Neural cell (in vitro differentiated cells): ENCODE results near the gene FAM25G. TPM values are rescaled to one million over a fixed set of nuclear protein-coding genes. Genes with fewer than 3 reads are reported as not detected.

Experiments
- H2AFZ ChIP-seq: fragments of 200-600, 300-800 bp; sonication (generic), shearing (Covaris generic); 2 replicates; pipeline ENCODE4 v1.6.0; 2014; ENCODE audit warnings: low read depth, mild to moderate bottlenecking, antibody characterized with exemption, low read length, moderate library complexity
- H3F3A ChIP-seq: fragments of 200-600 bp; shearing (Covaris generic); 2 replicates; pipeline ENCODE4 v1.6.1; 2016; ENCODE audit warnings: mild to moderate bottlenecking, moderate library complexity, mixed read lengths, antibody characterized with exemption, low read length; ENCODE audit not compliant: insufficient read depth, poor library complexity, severe bottlenecking
- H3K27ac ChIP-seq: fragments of 200-600, 300-800 bp; sonication (generic), shearing (Covaris generic); 2 replicates; pipeline ENCODE4 v1.5.1; 2014; ENCODE audit warnings: mild to moderate bottlenecking, low read length, moderate library complexity
- H3K27me3 ChIP-seq: fragments of 300-800, 200-600 bp; sonication (generic), shearing (Covaris generic); 2 replicates; pipeline ENCODE4 v1.6.0; 2014; ENCODE audit warnings: mild to moderate bottlenecking, low read depth, low read length, moderate library complexity; ENCODE audit not compliant: insufficient read depth
- H3K36me3 ChIP-seq: fragments of 300-800, 200-600 bp; sonication (generic), shearing (Covaris generic); 2 replicates; pipeline ENCODE4 v1.5.1; 2014; ENCODE audit warnings: mild to moderate bottlenecking, antibody characterized with exemption, low read length, moderate library complexity; ENCODE audit not compliant: insufficient read depth
- H3K4me2 ChIP-seq: fragments of 300-800, 200-600 bp; sonication (generic), shearing (Covaris generic); 2 replicates; pipeline ENCODE4 v1.6.0; 2014; ENCODE audit warnings: mild to moderate bottlenecking, low read length
- H3K4me3 ChIP-seq: fragments of 300-800, 200-600 bp; sonication (generic), shearing (Covaris generic); 2 replicates; pipeline ENCODE4 v1.5.1; 2014; ENCODE audit warnings: mild to moderate bottlenecking, low read length, moderate library complexity
- H3K79me2 ChIP-seq: fragments of 200-600 bp; shearing (Covaris generic); replicated peaks from 2 replicates; pipeline ENCODE4 v1.6.0; 2014; ENCODE audit warnings: mild to moderate bottlenecking, low read length, moderate library complexity; ENCODE audit not compliant: insufficient read depth
- H3K9ac ChIP-seq: fragments of 300-800, 200-600 bp; sonication (generic), shearing (Covaris generic); 2 replicates; pipeline ENCODE4 v1.6.1; 2016; ENCODE audit warnings: mild to moderate bottlenecking, low read length, mixed read lengths
- H3K9me2 ChIP-seq: fragments of 200-600 bp; shearing (Covaris generic); 2 replicates; pipeline ENCODE4 v1.6.1; 2016; ENCODE audit warnings: mild to moderate bottlenecking, low read length, mixed read lengths; ENCODE audit not compliant: insufficient read depth
- H3K9me3 ChIP-seq: fragments of 200-600, 300-800 bp; sonication (generic), shearing (Covaris generic); 2 replicates; pipeline ENCODE4 v1.6.1; 2016; ENCODE audit warnings: mild to moderate bottlenecking, mixed run types, low read length, moderate library complexity, mixed read lengths
- H4K20me1 ChIP-seq: fragments of 200-600 bp; shearing (Covaris generic); 2 replicates; pipeline ENCODE4 v1.6.1; 2016; ENCODE audit warnings: mild to moderate bottlenecking, mixed run types; ENCODE audit not compliant: insufficient read depth
- EP300 ChIP-seq: fragments of 450-650 bp; conservative IDR thresholded peaks from 2 replicates; pipeline ENCODE4 v1.6.1; 2014; ENCODE audit warnings: antibody characterized with exemption, mild to moderate bottlenecking, moderate library complexity; ENCODE audit not compliant: poor library complexity, severe bottlenecking
- EZH2 ChIP-seq: fragments of 200-600, 300-800 bp; shearing (Covaris generic), sonication (generic); IDR thresholded peaks from 2 replicates; pipeline ENCODE4 v1.6.1; 2014; ENCODE audit warnings: antibody characterized with exemption, low read length, borderline replicate concordance, mild to moderate bottlenecking; ENCODE audit not compliant: insufficient read depth, poor library complexity, severe bottlenecking
- MXI1 ChIP-seq: fragments of 450-650 bp; conservative IDR thresholded peaks from 2 replicates; pipeline ENCODE4 v1.6.1; 2014; ENCODE audit warnings: antibody characterized with exemption, mild to moderate bottlenecking; ENCODE audit not compliant: poor library complexity, severe bottlenecking
- POLR2AphosphoS5 ChIP-seq: IDR thresholded peaks from 2 replicates; pipeline ENCODE4 v1.6.1; 2012
- RAD21 ChIP-seq: fragments of 450-650 bp; conservative IDR thresholded peaks from 2 replicates; pipeline ENCODE4 v1.6.1; 2014; ENCODE audit warnings: antibody characterized with exemption, mild to moderate bottlenecking, moderate library complexity
- SMC3 ChIP-seq: fragments of 450-650 bp; conservative IDR thresholded peaks from 2 replicates; pipeline ENCODE4 v1.6.1; 2014; ENCODE audit warnings: antibody characterized with exemption, mild to moderate bottlenecking, moderate library complexity; ENCODE audit not compliant: poor library complexity
- TAF1 ChIP-seq: IDR thresholded peaks from 2 replicates; pipeline ENCODE4 v1.6.1; 2012; ENCODE audit warnings: low read depth
- polyA plus RNA-seq: library from polyadenylated mRNA; depleted of rRNA; stranded (reverse); fragments of >200 nt; gene quantifications from 2 replicates; pipeline ENCODE4 v1.2.3, GENCODE V29; 2014
- small RNA-seq, 3 experiments: library from RNA; depleted of rRNA; stranded (forward); fragments of <200 nt; gene quantifications; one replicate each; pipeline ENCODE3, GENCODE V24; 2012
- TF ChIP-seq, protein P1 (sequence below): fragments of 450-650 bp; IDR thresholded peaks from 2 replicates; pipeline ENCODE4 v1.5.1; 2014; ENCODE audit warnings: antibody characterized with exemption, mild to moderate bottlenecking, moderate library complexity; ENCODE audit not compliant: poor library complexity, severe bottlenecking
- TF ChIP-seq, protein P2 (sequence below): IDR thresholded peaks from 2 replicates; pipeline ENCODE4 v1.6.1; 2012; ENCODE audit warnings: borderline replicate concordance

Gene FAM25G
- polyA plus RNA-seq, 1 donor from 2014 or later, result not detected

DNA sequence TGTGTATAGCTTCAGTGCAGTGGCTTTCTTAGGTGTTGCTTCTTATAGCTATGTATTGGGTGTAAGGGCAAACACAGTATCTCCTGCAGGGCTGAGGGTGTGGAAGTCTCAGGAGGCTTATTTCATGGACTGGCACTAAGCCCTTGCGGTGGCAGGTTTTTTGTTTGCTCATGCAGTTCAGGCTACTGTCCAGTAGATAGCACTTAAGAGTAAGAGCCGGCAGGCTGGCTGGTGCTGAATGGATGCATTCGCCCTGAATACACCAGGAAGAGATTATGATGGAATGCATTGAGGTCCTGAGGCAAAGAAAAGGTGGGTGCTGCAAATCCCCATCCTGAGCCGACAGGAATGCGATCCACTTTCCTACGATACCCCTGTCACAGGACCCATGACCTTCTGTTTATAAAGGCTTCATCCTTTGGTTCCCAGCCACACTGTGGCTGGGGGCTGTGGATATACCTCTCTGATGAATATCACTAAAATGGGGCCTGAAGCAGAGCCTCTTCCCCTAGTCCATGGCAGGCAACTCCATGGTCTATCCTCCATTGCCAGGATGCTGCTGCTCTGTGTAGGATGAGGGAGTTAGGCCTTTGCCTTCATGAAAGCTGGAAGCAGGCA lies 52.5 kb downstream of the FAM25G start:
- no peaks in the 10 kb centered on the region for H3K9me3 ChIP-seq
- H3K27ac ChIP-seq, result no peak overlapping the region
- H4K20me1 ChIP-seq, result no peaks in the 10 kb centered on the region
- no peaks in the 10 kb centered on the region for H3K9me2 ChIP-seq
- TF ChIP-seq, protein P1, sequence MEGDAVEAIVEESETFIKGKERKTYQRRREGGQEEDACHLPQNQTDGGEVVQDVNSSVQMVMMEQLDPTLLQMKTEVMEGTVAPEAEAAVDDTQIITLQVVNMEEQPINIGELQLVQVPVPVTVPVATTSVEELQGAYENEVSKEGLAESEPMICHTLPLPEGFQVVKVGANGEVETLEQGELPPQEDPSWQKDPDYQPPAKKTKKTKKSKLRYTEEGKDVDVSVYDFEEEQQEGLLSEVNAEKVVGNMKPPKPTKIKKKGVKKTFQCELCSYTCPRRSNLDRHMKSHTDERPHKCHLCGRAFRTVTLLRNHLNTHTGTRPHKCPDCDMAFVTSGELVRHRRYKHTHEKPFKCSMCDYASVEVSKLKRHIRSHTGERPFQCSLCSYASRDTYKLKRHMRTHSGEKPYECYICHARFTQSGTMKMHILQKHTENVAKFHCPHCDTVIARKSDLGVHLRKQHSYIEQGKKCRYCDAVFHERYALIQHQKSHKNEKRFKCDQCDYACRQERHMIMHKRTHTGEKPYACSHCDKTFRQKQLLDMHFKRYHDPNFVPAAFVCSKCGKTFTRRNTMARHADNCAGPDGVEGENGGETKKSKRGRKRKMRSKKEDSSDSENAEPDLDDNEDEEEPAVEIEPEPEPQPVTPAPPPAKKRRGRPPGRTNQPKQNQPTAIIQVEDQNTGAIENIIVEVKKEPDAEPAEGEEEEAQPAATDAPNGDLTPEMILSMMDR, result no peak
- TF ChIP-seq, protein P2, sequence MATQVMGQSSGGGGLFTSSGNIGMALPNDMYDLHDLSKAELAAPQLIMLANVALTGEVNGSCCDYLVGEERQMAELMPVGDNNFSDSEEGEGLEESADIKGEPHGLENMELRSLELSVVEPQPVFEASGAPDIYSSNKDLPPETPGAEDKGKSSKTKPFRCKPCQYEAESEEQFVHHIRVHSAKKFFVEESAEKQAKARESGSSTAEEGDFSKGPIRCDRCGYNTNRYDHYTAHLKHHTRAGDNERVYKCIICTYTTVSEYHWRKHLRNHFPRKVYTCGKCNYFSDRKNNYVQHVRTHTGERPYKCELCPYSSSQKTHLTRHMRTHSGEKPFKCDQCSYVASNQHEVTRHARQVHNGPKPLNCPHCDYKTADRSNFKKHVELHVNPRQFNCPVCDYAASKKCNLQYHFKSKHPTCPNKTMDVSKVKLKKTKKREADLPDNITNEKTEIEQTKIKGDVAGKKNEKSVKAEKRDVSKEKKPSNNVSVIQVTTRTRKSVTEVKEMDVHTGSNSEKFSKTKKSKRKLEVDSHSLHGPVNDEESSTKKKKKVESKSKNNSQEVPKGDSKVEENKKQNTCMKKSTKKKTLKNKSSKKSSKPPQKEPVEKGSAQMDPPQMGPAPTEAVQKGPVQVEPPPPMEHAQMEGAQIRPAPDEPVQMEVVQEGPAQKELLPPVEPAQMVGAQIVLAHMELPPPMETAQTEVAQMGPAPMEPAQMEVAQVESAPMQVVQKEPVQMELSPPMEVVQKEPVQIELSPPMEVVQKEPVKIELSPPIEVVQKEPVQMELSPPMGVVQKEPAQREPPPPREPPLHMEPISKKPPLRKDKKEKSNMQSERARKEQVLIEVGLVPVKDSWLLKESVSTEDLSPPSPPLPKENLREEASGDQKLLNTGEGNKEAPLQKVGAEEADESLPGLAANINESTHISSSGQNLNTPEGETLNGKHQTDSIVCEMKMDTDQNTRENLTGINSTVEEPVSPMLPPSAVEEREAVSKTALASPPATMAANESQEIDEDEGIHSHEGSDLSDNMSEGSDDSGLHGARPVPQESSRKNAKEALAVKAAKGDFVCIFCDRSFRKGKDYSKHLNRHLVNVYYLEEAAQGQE, result no peak
- no peak for TF ChIP-seq POLR2AphosphoS5
- no peak for TF ChIP-seq EP300
- no peak for TF ChIP-seq EZH2
- no peak for TF ChIP-seq TAF1
- TF ChIP-seq MXI1, result no peak
- TF ChIP-seq RAD21, result no peak
- no peak for TF ChIP-seq SMC3
- H3F3A ChIP-seq, result no peaks in the 10 kb centered on the region
- H2AFZ ChIP-seq, result no peak overlapping the region
- no peaks in the 10 kb centered on the region for H3K79me2 ChIP-seq
- no peaks in the 10 kb centered on the region for H3K27me3 ChIP-seq
- no peak overlapping the region for H3K9ac ChIP-seq
- no peak overlapping the region for H3K4me2 ChIP-seq
- no peaks in the 10 kb centered on the region for H3K36me3 ChIP-seq
- no peak overlapping the region for H3K4me3 ChIP-seq

Small RNA genes lying within 50 kb of the gene (small RNA-seq; reads per million reads assigned to genes)
- gene AL591684.3 (0 reads per million in 3 experiments), gene RNA5SP312 (0 reads per million in 3 experiments)

Other genes with a start within 250 kb of the FAM25G start
- gene GDF10, start 191.5 kb downstream of the FAM25G start, polyA plus RNA-seq, result 0.44 and 0.66 TPM in 2 replicates
- gene GDF2, start 169.2 kb downstream of the FAM25G start, polyA plus RNA-seq, result not detected in 2 replicates
- gene RBP3, start 143.3 kb downstream of the FAM25G start, polyA plus RNA-seq, result not detected in 2 replicates
- gene ZNF488, start 107.4 kb downstream of the FAM25G start, polyA plus RNA-seq, result 0.85 and 1.2 TPM in 2 replicates
- gene ANXA8, start 7.6 kb downstream of the FAM25G start, polyA plus RNA-seq, result not detected in 2 replicates
- 12.0 and 14.5 TPM in 2 replicates for gene AGAP9, start 31.9 kb upstream of the FAM25G start, polyA plus RNA-seq